M059J (cell line): ENCODE measurements around the gene KRT86. TPM values are rescaled to one million over a fixed set of nuclear protein-coding genes. Genes with fewer than 3 reads are reported as not detected.
"Not testable (repeated sequence)": the region's sequence is repeated elsewhere in the genome, so short reads cannot be mapped to it uniquely, and the experiment has no call there.

Experiments
- DNase-seq: peaks from one replicate; pipeline ENCODE4 v3.0.0-alpha.2; 2012; ENCODE audit warnings: low read depth
- total RNA-seq: library from RNA; depleted of rRNA; stranded (reverse); fragments of >200 nt; shearing (Covaris generic); gene quantifications from 2 replicates; pipeline ENCODE4 v1.2.3, GENCODE V29; 2014

Gene KRT86
- total RNA-seq, 1 experiment from 2014 or later, result 8.1 TPM

DNA sequence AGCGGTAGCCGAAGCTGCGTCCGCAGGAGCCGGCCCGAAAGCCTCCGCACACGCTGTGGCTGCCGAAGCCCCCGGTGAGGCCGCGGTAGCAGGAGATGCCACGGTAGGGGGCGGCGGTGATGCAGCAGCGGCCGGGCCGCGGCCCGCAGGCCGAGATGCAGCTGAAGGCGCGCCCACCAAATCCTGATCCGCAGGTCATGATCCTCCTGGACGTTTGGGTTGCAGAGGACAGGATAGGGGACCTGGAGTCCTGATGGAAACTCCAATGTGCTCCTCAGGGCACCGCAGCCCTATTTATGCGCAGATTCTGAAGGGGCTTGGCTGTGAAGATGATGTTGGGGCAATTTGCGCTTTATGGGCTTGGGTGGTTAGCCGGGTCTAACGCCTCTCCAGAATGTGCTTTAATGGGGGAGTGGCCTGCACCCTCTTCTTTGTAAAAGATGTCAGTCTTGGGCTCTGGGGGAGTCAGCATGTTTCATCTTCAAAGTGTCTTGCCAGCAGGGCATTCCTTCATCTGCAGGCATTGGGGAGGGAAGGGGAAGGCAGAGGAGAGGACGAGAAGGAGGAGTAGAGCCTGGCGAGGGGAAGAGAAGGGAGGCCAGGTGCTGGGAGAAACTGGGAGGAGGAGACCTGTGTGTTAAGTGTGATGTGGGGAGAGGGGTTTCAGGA, 17.0 kb downstream of the KRT86 start, which contains the start of gene KRT81:
KRT81 (minus strand) TSS at position 268 of the 669 bp plus-strand sequence; CDS start at position 199, 69 bp downstream.
- no peak for DNase-seq

DNA sequence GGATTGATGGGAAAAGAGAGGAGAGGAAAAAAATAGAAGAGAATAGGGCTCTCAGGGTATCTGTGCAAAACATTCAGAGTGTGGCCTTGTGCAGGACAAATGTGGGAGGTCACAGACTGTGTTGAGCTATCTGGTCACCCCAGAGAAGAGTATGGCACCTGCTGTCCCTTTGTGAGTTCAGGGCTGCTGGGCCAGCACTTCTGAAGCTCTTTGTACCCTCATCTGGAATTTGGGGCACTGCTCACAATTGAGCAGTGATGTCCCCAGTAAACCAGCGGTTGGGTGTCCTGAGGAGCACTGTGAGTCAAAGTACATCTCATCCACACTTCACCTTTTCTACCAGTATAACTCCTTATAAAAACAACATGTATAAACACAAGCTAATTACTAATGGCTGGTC, 19.5 kb downstream of the KRT86 start:
- DNase-seq, result no peak

DNA sequence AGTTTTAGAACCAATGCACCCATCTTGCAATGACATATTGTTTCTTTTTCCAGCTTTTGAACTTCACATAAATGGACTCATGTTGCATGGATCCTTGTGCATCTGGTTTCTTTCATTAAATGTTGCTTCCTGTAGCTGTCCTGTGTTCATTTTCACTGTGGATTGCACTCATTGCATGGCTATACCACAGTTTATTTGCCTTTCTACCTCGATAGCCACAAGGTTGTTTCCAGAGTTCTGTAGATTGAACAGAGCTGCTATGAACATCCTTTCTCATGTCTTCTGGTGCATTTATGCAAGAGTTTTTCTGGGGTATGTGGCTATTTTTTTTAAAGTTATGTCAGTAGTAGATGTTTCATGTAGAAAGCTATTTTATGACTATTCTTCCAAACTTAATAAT, 20.4 kb downstream of the KRT86 start:
- DNase-seq, result no peak

DNA sequence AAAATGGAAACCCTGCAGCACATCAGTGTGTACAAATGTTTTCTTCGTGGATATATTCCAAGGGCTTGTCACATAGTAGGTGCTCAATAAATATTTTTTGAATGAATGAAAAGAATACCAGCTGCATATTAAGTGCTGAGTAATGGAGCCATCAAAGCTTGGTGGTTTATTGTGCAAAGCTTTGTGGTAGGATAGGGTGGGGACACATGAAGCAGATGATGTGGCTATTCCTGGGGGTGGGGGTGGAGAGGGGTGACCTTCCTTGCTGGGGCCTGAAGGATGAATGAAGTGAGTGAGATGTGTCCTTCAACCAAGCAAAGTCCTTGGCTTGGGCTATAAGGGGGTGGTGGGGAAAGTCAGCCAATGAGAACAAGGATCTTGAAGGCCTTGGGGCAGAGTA, 21.2 kb downstream of the KRT86 start:
- DNase-seq, result peak; percentile 45

DNA sequence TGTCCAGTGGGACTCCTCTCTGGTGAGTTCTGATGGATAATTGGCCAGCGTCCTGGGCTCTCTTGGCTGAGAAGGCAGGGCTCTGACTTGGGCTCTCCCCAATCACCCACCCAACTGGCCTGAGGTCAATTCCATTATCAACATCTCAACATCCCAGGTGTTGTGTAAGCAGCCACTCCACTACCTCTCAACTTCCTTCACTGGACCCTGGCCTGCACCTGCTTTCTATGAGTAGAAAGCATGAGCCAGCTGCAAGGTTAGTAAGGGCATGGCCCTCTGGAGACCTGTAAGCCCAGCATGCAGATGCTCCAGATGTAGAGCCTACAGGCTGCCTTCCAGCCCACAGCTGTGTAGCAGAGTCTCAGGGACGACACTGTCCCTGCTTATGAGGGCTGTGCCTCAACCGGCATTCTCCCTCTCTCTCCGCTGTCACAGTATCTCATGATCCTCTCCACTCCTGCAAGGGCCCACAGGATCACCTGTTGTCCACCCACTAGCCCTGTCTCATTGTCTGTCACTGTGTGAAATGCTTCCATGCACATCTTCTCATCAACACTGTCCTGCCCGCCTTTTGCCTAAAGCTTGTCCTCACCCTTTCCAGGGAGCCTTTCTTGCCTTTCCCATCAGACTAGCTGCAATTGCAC, 22.2 kb downstream of the KRT86 start:
- DNase-seq, result no peak

DNA sequence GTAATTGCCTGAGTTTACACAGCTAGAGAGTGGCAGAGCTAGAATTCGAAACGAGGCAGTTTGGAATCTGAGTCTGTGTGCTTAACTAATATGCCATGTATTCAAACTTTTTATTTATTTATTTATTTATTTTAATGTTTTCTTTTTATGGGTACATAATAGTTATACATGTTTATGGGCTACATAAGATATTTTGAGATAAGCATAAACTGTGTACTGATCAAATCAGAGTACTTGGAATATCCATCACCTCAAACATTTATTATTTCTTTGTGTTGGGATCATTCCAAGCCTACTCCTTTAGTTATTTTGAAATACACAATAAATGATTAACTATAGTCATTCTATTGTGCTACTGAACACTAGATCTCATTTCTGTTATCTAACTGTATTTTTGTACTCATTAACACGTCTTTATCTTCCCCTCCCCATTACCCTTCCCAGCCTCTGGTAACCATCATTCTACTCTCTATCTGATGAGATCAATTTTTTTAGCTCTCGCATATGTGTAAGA, 24.3 kb downstream of the KRT86 start:
- no peak for DNase-seq

DNA sequence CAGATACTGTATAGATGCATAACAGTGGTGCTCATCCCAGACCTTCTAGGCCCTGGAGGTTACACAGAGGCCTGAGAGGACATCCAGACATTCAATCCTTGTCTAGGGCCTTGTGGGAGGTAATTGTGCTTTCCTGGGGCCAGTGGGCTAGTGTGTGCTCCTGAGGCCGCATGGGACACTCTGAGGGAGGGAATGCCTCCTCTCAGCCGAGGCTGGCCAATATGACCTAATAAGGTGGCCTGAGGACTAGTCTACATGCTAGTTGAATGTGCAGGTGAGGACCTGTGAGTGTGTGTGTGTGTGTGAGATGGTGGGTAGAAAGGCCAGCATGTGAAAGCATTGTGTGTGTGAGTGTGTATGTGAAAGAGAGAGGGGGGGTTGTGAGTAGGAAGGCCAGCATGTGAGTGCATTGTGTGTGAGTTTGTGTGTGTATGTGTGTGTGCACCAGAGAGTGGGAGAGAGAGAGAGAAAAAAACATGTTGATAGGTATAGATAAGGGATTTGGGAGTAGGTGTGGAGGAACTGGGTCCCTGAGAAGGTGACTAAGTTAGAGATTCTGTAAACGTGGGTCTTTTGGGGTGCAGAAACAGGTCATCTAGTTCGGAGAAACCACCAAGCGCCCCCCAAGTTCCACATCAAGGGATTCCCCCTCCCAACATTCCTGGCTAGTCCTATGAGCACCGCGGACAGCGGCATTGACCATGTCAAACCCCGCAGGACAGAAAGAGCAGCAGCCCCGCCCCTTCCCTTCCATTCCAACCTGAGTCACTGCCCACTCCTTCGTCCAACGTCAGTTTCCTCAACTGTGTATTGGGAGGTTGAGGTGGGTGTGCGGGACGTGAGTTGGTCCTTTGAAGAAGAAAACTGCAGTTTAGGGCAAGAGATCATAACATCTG, 26.6 kb downstream of the KRT86 start:
- no peak for DNase-seq

DNA sequence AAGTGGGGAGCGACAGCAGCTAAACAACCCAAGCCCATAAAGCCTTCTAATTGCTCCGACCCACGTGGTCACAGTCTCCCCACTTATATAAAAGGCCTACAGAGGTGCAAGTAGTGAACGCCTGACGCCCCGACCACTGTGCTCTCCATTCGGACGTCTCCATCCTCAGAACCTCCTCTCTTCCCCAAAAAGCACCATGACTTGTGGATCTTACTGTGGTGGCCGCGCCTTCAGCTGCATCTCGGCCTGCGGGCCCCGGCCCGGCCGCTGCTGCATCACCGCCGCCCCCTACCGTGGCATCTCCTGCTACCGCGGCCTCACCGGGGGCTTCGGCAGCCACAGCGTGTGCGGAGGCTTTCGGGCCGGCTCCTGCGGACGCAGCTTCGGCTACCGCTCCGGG, 27.3 kb downstream of the KRT86 start:
- not testable (repeated sequence) for DNase-seq

DNA sequence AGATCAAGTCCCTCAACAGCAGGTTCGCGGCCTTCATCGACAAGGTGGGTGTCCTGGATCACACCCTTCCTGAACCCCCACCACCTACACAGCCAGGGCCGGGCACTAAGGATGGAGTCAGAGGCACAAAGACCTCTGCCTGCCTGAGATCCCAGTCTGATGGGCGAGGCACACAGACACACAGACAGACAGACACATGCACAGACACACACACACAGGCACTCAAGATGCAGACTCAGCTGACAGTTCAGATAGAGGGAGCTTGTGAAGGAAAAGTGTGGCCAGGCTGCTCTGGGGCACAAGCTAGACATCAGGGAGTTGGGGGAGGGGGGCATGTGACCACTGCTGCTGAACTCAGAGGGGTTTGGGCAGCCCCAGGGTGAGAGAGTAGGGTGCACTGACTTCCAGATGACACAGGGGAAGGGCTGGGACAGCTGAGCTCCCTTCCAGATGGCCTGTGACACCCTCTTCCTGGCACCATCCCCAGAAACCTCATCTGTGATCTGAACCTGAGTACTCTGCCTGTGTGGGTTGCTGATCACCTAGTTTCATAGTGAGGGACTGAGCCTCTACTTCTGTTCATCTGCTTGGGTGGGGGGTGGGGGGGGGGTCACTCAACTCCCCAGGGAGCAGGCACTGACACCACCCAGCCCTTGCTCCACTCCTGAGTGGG, 27.9 kb downstream of the KRT86 start:
- not testable (repeated sequence) for DNase-seq

DNA sequence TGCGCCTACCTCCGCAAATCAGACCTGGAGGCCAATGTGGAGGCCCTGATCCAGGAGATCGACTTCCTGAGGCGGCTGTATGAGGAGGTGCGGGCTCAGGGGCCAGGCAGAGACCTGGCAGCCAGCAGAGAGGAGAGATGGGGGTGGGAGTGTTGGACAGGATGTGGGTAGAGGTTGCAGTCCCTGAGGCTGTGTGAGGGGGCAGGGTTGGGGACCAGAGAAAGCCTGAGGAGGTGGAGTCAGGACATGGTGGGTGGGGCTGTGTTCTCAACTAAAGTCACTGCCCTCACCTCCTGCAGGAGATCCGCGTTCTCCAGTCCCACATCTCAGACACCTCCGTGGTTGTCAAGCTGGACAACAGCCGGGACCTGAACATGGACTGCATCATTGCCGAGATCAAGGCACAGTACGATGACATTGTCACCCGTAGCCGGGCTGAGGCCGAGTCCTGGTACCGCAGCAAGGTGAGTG, 30.5 kb downstream of the KRT86 start:
- DNase-seq, result peak; percentile 83

DNA sequence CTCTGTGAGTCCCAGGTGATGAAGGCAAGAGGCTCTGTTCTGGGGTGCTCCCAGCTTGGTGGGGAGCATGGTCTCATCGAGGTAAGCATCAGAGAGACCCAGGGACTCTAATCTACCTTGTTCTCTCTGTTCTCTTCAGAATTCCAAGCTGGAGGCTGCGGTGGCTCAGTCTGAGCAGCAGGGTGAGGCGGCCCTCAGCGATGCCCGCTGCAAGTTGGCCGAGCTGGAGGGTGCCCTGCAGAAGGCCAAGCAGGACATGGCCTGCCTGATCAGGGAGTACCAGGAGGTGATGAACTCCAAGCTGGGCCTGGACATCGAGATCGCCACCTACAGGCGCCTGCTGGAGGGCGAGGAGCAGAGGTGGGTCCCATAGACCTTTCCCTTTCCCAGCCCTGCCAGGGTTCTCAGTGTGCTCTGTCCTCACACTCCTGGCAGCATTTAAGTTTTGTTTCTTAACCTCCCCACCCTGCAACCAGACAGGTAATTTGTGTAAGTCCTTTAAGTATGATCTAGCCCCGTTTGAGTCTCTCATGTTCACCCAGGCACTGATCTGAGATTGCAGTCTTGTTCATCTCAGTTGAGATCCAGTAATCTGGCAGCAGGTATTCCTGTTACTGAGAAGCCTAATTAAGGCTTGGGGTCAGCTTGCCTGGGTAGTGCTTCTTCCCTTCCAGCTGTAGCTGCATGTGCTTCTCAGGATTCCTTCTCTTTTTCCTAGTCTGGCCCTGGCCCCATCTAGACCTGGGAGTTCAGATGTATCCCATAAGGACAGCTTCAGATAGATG, 31.7 kb downstream of the KRT86 start:
- DNase-seq, result no peak

DNA sequence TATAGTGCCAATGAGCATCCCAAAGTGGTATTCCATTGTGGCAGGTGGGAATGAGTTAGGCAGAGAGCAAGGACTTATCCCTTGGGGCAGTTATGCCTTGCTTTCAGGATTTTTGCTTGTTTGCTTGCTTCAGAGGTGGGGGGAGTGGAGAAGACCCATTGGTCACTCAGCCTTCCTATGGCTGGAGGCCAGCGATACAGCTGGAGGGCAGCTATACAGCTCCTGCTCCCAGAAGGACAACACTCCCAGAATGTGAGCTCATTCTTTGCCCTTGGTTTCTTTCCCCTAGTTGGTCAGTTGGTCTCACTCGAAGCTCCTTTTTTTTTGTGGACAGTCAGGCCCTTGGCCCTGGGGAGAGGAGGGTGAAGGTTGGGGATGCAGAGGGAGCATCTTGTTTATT, 32.3 kb downstream of the KRT86 start:
- no peak for DNase-seq

DNA sequence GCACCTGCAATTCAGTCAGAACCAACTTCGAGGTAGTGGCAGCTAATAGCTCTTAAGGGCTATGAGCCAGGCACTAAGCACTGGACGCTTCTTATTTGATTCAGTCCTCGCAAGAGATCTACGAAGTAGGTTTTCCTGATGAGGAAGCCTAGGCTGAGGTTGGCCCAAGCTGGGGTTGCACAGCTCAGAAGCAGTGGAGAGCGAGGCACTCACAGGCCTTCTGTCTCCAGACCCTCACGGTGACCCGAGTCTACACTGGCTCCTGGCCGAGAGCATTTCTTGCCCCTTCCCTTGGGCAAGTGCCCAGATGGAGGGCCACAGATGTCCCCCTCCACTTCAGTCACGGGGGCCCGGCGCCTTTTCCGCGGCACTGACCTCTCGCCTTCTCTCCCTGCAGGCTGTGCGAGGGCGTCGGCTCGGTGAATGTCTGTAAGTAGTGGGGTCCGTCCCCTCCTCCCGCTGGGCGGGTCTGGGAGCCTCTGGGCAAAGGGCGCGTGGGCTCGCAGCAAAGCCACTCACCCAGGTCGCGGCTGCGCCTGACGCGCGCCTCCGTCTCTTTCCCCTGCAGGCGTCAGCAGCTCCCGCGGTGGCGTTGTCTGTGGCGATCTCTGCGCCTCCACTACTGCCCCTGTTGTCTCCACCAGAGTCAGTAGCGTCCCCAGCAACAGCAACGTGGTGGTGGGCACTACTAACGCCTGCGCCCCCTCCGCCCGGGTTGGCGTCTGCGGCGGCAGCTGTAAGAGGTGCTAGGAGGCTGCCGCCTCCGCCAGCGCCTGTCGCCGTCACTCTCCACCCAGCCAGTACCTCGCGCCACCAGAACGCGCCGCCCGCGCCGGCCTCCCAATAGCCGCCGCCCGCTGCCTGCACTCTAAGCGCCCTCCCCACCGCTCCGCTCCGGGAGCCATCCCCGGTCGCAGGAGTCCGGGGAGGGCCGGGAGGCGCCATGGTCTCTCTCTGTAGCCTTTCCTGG, 33.7 kb downstream of the KRT86 start:
- DNase-seq, result peak; percentile 59

DNA sequence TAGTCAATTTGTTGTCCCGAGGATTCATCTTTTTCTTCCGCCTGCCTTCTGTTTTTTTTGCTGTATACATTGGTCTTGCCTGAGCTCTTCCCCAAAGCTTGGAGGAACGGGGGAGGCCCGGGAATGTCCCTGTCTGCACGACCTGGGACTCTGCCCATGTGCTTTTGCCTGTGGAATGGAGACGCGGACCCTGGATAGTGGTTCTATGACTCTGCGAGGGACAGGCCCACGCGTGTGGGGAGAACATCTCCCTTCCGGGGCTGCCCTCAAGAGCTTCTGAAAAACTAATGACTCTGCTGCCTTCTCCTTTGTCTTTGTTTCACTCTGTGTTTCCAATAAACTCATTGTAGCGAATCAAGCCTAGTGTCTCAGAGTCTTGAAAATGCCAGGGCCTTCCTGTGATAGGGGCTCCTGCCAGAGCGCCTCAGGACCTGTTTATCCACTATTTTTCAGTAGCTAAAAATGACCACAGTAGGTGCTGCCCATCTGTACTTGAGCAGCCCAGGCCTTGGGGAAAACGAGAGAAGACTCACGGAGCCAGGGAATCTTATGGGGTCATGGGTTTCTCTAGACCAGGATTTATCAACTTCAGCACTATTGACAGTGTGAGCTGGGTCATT, 34.5 kb downstream of the KRT86 start:
- no peak for DNase-seq

DNA sequence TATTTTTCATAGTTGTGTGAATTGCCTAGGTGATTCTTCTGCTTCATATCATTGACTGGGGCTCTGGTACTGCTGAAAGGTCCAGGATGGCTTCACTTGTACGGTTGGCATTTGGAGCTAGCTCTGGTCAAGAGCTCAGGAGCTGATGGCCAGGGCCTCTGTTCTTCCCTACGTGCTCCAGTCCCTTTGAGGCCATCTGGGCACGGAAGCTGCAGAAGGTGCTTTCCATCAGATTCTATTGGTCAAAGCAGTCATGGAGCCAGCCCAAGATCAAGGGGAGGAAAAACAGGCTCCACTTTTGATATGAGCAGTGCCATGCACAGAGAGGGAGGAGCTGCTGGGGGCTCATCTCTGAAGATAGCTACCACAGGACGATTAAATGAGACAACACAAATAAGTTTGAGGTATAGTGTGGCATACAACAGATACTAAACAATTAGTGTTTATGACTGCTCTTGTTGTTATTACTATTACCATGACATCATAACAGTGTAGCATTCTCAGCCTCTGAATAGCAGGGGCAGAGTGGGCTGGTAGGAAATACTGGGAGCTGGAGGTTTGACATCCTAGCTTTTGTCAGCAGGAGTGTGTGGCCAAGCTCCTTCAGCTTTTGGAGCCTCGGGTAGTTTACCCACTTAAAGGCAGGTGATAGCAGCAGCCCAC, 36.3 kb downstream of the KRT86 start:
- DNase-seq, result peak; percentile 59

DNA sequence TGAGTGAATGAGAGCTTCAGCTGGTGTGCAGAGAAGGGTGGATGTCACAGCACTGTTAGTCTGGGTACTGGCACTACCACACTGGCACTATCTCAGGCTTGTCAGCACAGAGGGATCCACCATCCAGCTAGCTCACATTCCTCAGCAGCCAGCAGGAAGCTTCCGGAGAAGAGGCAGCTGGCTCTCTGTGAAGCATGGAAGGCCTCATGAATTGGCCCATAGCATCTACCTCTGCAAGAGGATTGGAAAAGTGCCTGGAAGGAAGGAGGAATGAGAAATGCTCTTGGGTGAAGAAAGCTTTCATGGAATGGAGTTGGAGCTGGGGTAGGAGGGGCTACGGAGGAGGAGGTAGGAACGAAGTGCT, 36.8 kb downstream of the KRT86 start:
- no peak for DNase-seq

DNA sequence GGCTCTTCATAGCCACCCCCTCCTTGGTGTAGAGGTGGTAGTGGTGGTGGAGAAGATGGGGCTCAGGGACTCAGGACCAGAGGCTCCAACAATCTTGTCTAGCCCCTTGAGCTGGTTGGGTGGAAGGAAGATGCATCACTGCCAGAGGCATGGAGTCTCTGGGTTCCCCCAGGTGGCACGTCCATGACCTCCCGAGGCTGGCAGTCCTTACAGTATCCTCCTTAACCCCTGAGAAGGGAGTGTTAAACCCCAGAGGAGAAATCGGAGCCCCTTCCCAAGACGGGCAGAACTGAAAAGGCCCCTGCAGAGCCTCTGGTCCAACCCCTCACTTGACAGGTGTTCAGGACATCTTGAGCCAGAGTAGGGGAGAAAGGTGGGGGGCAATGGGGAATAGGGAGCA, 37.6 kb downstream of the KRT86 start:
- no peak for DNase-seq

DNA sequence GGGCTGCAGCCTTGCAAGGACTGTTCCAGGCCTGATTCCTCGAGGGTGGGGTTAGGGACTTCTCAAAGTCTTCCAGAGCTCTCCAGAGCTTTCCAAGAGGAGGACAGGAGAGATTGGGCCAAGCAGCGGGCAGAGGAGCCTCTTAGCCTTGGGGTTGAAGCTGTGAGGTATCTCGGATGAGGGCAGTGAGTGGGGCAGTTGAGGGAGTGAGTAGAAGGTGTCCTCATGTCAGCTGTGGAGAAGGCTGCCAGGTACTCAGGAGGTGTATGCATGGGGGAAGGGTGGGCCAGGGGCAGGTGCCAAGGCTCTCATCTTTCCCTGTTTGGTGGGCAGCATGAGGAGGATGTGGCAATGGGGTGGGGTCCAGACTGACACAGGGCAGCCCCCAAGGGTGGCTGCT, 39.0 kb downstream of the KRT86 start:
- DNase-seq, result no peak

DNA sequence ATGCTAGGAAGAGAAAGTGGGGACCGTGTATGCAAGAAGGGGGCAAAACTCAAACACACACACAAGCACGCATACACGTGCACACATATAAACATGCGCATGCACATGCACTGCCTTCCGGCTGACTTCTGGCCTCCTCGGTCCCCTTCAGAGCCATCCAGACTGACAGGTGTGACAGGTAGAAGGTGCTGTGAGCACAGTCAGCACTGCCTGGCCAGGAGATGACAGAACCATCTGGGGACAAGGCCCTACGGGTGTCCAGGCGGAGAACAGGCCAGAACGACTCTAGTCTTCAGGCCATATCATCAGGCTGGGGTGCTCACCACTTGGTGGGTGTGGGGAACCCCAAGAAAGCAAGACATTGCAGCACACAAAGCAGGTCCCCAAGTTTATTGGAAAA, 39.5 kb downstream of the KRT86 start:
- DNase-seq, result no peak
